WTC11 (cell line): Measurements from ENCODE around the gene EDC4.

Source experiments
- TEAD4 ChIP-seq: sonication (generic); formaldehyde crosslinking; IDR thresholded peaks from 2 replicates; pipeline ENCODE4 v1.8.0; 2022; ENCODE audit warnings: mild to moderate bottlenecking, missing genetic modification reagents
- TF ChIP-seq, protein P1 (sequence below): sonication (generic); formaldehyde crosslinking; IDR thresholded peaks from 2 replicates; pipeline ENCODE4 v1.8.1; 2022; ENCODE audit warnings: low read depth, missing genetic modification reagents, borderline replicate concordance
- TF ChIP-seq, protein P2 (sequence below): sonication (generic); formaldehyde crosslinking; conservative IDR thresholded peaks from 2 replicates; pipeline ENCODE4 v1.8.1; 2022; ENCODE audit warnings: mild to moderate bottlenecking, missing genetic modification reagents

DNA sequence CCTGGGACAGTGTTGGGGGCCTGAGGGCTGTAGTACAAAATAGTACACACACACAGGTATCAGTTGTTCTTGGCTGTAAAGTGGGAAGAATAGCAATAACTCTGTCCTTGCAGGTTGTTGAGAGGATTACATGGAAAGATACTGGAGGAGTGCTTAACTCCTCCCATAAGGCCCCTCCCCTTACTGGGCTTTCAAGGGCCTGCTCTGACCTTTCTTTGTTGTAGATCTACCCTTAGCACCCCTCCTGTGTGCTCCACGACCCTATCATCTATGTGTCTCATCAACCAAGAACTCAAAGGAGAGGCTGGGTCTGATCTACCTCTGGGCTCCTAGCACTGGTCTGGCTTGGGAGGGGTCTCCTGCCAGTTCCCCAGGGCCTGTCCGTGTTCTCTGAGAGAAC lies 8.3 kb upstream of the EDC4 start:
- no peak for TF ChIP-seq TEAD4 (CRISPR knock-in tag)
- TF ChIP-seq, protein P1, sequence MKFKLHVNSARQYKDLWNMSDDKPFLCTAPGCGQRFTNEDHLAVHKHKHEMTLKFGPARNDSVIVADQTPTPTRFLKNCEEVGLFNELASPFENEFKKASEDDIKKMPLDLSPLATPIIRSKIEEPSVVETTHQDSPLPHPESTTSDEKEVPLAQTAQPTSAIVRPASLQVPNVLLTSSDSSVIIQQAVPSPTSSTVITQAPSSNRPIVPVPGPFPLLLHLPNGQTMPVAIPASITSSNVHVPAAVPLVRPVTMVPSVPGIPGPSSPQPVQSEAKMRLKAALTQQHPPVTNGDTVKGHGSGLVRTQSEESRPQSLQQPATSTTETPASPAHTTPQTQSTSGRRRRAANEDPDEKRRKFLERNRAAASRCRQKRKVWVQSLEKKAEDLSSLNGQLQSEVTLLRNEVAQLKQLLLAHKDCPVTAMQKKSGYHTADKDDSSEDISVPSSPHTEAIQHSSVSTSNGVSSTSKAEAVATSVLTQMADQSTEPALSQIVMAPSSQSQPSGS (CRISPR knock-in tag) = no peak
- TF ChIP-seq, protein P2, sequence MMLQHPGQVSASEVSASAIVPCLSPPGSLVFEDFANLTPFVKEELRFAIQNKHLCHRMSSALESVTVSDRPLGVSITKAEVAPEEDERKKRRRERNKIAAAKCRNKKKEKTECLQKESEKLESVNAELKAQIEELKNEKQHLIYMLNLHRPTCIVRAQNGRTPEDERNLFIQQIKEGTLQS (CRISPR knock-in tag) = no peak
